Putamen (tissue), 1 donor: ENCODE measurements around the gene DDOST.

Source experiments
- DNase-seq: peaks from one replicate; pipeline ENCODE4 v3.0.0-alpha.2; 2016; ENCODE audit warnings: low spot score

Gene DDOST

GRCh38 chr1:20660847-20661206, 342 bp downstream of the DDOST start:
- no peak for DNase-seq

DNA sequence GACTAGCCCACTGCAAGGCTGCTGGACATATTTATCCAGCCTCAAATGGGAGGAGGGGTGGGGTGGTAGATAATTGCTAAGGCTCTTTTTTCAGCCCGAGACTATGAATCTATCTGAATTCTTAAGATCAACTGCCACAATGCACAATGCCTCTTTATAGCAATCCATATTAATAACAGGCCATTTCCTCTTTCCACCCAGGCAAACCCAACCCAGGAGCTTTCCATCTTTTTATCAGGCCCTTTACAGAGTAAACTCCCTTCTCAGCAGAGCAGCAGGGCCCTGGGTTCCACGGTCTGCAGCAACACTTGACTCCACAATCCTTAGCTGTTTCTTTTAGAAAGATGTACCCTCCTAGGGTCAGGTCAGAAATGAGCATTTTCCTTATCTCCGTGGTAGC, 806 bp downstream of the DDOST start:
- DNase-seq = no peak

GRCh38 chr1:20658166-20658915, 2.8 kb downstream of the DDOST start:
- DNase-seq = no peak

DNA sequence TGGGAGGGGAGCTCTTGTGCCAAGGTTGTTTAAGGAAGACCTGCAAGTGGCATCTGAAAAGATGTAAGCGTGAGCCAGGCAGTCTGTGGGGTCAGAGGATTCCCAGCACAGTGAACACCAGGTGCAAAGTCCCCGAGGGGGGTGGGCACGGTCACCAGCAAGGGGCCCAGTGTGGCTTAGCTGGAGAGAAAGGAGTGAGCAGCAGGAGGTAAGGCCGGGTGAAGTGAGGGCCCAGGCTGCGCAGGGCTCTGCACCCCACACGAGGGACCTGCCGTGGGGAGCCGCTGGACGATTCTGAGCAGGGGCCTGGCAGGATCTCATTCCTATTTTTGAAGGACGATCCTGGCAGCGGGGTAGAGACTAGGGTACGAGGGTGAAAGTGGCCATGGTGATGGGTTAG, 4.1 kb downstream of the DDOST start:
- DNase-seq = no peak

DNA sequence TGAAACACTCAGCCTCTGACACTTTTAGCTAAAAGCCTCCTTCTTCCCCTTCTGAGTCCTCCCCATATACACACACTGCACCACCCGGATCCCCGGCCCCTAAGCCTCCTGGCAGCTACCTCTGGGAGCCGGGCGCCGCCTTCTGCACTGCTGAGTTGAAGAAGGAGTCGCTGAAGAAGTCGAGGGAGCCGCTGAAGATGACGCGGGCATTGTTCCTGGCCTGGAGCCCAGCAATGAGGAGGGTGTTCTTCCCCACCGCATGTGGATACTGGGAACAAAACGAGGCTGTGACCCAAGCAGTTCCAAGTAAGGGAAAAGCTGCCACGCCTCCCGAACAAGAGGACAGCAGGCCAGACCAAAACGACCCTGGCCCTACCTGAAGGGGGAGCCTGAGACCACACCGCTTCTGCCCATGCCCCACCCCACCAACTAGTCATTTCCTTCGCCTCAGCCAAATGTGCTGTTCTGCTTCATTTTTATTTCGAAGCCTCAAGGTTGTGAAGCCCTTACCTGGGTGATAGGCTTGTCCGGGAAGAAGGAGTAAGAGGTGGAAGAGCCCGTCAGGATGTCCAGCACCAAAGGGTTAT, 7.0 kb downstream of the DDOST start:
- no peak for DNase-seq

DNA sequence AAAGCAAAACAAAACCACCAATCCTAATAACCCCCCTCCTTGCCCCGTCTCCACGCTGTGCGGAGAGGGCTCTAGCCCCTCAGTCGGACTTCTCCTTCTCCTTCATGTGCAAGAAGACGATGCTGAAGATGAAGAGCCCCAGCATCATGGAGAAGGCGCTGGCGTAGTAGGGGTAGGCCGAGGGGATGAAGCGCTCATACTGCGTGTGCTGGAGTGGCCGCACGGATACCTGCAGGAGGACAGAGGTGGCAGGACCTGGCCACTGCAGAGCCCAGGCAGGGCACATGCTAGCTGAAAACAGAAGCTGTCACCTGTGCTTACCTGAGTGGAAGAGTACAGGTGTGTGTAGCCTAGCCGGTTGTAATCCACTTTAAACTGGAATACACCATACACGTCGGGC, 8.9 kb downstream of the DDOST start:
- DNase-seq = no peak

DNA sequence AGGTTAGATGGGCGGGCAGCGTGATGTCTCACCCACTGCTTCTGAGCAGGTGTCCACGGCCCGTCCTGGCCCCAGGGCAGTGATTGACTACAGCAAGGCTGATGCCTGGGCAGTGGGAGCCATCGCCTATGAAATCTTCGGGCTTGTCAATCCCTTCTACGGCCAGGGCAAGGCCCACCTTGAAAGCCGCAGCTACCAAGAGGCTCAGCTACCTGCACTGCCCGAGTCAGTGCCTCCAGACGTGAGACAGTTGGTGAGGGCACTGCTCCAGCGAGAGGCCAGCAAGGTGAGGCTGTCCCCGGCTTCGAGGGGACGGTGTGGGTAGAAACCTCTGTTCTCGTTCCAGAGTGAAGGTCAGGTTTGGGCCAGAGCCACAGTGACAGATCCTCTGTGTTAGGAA, 12.2 kb downstream of the DDOST start:
- no peak for DNase-seq

DNA sequence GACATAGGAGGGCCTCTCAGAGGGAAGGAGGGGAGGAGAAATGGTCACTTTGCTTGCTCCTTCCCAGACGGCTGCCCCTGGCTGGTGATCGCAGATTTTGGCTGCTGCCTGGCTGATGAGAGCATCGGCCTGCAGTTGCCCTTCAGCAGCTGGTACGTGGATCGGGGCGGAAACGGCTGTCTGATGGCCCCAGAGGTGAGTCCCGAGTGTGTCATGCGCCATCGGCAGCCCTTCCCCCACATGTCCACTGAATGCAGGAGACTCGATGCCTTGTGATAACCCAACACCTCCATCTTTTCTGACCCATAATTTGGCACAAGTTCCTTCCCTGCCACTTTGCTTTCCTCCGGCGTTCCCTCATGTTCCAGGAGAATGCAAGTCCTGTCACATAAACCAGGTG, 12.7 kb downstream of the DDOST start:
- DNase-seq = no peak

GRCh38 chr1:20645414-20645813, 15.8 kb downstream of the DDOST start:
- DNase-seq = no peak

GRCh38 chr1:20644416-20644815, 16.8 kb downstream of the DDOST start:
- DNase-seq = no peak

DNA sequence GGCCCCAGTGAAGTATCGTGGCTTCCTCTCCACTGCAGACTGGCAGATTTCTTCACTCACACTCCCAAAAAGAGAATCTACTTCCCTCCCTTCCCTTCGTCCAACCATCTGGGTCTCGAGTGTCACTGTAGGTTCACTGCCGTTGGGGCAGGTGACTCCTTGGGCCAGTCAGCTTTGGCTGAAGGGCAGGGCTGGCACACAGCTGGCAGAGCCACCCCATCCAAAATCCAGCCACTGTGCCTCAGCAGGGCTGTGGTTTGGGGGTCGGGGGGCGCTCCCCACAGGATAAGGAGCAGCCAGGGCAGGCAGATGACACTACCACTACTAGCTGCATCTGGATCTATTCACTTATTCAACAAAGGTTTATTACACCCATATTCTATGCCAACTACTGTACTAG, 18.1 kb downstream of the DDOST start:
- DNase-seq = no peak

DNA sequence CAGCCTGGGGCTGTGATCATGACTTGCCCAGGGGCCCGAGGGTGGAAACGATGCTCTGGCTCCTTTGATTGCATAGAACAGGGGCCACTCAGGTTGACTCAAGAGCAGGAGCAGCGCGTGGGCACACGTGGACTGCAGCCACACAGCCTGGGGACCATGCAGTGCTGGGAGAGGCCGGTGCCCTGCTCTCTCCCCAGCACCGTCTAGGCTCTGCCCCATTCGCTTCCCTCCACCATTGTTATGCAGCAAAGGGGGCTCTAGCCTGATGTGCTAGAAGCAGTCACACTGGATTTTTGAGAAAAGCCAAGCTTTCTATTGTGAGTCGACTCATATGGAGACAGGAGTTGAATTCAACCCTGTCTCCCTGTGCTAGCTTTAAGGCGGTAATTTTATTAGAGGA, 19.2 kb downstream of the DDOST start:
- no peak for DNase-seq

DNA sequence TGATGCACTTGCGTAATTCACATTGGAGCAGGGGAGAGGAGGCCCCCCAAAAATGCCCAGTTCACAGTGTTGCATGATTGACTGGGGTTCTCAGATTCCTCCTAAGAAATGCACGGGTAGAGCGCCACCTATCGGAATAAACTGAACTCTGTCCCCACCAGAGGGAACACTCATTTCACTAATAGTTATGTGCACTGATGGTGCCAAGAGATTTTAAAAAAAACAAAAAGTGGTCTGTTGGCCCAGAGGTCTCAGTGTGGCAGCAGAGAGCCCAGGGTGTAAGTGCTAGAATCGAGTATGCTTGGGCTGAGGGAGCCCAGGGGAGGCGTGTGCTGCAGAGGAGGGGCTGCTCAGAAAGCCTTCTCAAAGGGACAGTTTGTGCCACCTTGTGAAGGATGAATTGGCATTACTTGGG, 21.0 kb downstream of the DDOST start:
- DNase-seq = no peak

- DNase-seq = no peak
Observed at GRCh38 chr1:20636785-20637347, 24.3 kb downstream of the DDOST start.

DNA sequence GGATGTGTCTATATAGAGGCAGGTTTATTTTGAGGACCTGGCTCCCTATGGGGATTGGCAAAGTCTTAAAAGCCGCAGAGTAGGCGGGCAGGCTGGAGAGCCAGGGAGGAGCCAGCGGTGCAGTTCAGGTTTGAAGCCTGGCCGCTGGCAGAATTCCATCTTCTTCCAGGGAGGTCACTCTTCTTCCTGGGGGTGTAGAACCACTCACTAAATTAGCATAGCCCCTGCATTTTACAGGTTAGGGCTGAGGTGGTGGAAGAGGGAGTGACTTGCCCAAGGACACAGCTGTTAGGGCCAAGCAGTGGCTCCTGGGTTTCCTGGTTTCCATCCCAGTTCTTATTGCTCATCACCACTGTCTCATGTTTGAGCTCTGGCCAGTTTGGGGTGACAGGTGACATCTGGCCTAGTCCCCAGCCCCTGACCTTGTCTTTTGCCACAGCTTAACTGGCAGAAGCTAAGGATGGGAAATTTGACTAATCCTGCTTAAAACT, 26.5 kb downstream of the DDOST start:
- DNase-seq = no peak

DNA sequence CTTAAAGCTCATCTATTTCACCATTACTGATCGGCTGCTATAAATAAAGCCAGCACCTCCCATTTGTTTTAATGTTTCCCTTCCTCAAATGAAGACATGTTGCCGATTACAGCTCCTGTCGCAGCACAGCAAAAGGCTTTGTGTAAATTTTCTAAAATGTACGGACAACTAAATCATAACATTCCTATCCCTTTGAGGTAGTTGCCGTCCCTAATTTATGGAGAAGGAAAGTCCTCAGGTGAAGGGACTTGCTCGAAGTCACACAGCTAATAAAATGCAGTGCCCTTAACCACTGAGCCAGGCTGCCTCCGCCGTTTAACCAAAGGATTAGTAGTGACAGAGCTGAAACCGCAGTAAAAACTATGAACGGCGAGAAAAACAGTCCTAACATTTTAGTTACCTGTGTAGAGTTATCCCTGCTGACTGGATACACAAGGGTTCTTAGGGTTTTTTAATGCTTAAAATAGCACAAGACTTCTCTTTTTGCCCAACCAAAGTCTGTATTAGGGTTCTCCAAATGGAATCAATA, 27.0 kb downstream of the DDOST start:
- DNase-seq = no peak

DNA sequence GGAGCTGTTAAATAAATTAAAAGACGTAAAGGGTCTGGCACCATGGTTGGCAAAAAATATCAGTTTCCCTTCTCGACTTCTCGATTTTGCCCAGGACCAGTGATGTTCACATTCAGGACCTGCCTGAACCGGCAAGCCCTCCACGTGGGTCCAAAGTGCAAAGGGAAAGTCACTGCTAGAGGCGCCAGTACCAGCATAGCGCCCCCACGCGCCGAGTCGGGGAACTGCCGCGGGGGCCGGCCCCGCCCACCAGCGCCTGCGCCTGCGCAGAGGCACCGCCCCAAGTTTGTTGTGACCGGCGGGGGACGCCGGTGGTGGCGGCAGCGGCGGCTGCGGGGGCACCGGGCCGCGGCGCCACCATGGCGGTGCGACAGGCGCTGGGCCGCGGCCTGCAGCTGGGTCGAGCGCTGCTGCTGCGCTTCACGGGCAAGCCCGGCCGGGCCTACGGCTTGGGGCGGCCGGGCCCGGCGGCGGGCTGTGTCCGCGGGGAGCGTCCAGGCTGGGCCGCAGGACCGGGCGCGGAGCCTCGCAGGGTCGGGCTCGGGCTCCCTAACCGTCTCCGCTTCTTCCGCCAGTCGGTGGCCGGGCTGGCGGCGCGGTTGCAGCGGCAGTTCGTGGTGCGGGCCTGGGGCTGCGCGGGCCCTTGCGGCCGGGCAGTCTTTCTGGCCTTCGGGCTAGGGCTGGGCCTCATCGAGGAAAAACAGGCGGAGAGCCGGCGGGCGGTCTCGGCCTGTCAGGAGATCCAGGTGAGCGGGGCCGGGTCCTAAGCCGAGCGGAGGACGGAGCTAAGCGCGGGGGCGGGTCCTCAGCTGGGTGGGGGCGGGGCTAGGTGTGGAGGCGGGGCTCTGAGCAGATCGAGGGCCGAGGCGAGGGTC, 27.7 kb downstream of the DDOST start, which contains the start of gene PINK1:
TSS of gene PINK1 (plus strand) at position 269 of the 875 bp plus-strand sequence. CDS start at position 360, 91 bp downstream.
- DNase-seq = peak; percentile 64

DNA sequence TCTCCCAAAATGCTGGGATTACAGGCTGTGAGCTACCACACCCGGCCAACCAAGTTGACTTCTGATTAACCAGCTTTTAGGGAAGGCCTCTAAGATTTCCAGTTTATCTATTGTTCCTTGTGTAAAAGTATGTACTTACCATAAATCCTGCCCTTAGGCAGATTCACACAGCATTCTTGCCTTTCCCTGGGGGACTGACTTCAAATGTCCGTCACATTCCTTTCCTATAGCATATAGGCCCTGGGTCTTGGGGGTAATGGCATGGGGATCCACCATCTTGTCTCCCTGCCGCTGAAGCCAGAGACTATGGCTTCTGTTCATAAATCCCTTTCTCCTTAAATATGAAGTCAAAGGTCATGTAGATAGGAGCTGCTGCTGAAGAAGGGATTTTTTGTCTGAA, 28.8 kb downstream of the DDOST start:
- no peak for DNase-seq

DNA sequence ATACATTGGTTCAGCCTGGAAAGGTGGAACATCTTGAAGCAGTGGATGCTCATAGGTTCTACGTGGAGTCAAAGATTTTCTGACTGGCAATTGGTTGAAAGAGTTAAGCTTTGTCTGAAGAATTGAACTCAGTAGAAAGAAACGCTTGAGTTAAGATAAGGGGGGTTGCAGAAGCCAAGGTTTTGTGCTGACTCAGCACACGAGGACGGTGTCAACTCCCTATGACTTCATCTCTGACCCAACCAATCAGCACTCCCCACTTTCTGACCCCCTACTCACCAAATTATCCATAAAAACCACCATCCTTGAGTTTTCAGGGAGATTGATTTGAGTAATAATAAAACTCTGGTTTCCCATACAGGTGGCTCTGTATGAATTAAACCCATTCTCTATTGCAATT, 30.4 kb downstream of the DDOST start:
- no peak for DNase-seq

GRCh38 chr1:20626524-20626923, 34.6 kb downstream of the DDOST start:
- DNase-seq = no peak

- no peak for DNase-seq
Observed at GRCh38 chr1:20626098-20626427, 35.1 kb downstream of the DDOST start.
